Measurements from ENCODE around the gene NOS1AP. TPM values are rescaled to one million over a fixed set of nuclear protein-coding genes. Genes with fewer than 3 reads are reported as not detected.

NOS1AP gene
- total RNA-seq, 2 donors from 2014 or later, result 1.8 to 2.8 TPM

DNA sequence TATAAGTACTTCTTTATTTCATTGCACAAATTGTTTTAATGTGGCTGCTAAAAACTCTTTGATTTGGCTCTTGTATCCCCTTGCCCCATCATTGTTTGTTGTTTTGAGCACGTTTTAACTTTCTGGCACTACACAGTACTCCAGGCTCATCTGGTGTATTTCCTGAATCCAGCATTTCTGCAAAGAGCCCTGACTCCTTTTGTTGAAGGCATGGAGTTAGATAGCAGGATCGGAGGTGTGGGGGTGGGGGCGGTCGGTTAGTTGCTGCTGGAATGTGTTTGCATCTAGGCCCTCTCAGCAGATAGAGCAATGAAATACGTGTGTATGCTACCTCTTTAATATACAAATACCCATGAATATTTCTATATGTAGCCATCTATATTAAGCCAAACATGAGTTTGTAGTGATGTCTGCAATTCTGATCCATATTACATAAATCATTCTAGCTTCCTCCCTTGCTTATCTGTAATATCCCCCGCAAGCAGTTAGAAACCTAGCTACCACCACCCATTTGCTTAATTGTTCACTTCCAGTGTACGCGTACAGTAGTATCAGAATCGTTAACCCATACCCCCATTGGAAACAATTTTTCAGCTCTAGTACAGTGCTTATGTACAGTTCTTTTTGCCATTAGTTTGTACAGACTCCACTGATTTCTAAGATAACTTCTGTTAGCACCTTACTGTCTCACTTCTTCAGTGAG, 106.0 kb downstream of the NOS1AP start:
- ATAC-seq (no peak), DNase-seq (no peak)
- intact Hi-C loops (cut with DNase I), result no loop called here

DNA sequence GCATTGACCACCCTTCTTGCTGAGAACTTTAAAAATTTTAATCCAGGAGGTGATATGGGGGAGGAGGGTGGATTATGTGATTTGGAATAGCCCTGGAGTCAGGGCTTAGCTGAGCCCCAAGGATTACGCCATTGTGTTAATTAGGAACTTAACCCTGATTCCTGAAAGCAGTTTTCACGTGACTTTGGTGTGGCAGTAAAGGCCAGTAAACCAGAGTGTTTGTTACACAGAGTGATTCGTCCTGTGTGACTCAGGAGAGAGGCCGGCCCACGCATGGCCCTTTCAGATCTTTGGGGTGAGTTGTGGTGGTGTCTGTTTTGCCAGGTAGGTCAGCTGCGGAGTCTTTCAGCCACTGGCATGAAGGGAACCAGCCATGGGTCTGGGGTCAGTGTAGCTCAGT, 107.6 kb downstream of the NOS1AP start:
- no peak for ATAC-seq
- intact Hi-C loops (cut with DNase I), result no loop called here

DNA sequence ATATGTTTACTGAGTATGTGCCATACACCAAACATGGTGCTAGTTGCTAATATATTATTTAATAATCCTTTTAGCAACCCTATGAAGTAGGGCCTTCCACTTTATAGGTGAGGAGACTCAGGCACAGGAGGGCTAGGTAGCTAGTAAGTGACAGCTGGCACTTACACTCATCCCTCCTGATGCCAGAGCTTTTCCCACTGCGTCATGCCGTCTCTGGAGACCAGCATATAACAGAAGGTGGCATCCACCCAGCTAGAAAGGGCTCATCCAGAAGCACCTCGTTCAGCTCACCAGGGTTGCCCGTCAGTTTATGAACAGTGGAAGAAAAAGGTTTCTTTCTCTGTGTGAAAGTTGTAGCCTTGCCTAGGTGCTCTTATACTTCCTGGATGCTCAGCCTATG, 108.9 kb downstream of the NOS1AP start:
- intact Hi-C loops (cut with DNase I), result no loop called here
- ATAC-seq (peak in 1 of 2 donors; percentile 43), DNase-seq (no peak)

More for the DNA sequence above, 107.6 kb downstream of the NOS1AP start:
- no peak for DNase-seq

DNA sequence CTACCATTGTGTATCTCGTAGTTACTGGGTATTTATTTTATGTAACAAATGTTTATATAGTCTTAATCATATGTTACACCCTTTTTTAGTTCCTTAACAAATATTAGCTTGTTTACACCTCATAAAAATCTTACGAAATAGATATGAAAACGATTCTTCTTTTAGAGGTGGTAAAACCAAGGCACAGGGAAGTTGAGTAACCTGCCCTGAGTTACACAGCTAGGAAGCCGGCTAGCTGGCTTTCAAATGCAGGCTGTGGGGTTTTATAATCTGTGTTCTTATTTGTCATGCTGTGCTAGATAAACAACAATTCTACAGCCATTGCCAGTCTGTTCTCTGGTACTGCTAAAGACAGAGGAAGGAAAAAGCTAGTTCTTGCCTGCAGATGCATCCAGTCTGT, 109.6 kb downstream of the NOS1AP start:
- no peak for DNase-seq
- intact Hi-C loops (cut with DNase I), result no loop called here

DNA sequence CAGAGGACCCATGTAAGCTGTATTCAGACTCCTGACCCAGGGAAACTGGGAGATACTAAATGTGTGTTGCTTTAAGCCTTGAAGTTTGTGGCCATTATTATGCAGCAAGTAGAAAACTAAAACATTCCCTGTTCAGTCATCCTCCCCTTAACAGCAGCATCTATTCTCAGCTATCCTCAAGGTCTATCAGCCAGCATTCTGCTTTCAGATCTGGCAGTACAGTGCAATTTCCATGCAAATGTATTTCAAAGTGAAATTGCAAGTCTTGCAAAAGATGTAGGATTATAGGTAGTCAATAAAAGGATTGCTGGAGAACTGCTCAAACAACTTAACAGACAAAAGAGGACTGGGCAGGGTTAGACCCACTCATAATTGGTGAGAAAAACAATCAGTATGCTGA, 111.3 kb downstream of the NOS1AP start:
- ATAC-seq (no peak), DNase-seq (no peak)
- intact Hi-C loops (cut with DNase I), result no loop called here

More for the DNA sequence above, 109.6 kb downstream of the NOS1AP start:
- no peak for ATAC-seq

DNA sequence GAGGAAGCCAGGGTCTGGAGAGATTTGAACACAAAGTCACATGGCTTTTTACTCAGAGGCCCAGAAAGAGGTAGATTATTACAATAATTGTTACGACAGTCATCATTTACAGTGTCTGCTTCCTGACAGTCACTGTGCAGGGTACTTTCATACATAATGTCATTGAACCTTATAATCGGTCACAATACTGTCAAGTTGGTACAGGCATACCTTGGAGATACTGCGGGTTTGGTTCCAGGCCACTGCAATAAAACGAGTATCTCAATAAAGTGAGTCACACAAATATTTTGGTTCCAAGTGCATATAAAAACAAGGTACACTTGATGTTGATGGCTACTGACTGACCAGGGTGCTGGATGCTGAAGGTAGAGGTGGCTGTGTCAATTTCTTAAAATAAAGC, 112.6 kb downstream of the NOS1AP start:
- ATAC-seq, result no peak

DNA sequence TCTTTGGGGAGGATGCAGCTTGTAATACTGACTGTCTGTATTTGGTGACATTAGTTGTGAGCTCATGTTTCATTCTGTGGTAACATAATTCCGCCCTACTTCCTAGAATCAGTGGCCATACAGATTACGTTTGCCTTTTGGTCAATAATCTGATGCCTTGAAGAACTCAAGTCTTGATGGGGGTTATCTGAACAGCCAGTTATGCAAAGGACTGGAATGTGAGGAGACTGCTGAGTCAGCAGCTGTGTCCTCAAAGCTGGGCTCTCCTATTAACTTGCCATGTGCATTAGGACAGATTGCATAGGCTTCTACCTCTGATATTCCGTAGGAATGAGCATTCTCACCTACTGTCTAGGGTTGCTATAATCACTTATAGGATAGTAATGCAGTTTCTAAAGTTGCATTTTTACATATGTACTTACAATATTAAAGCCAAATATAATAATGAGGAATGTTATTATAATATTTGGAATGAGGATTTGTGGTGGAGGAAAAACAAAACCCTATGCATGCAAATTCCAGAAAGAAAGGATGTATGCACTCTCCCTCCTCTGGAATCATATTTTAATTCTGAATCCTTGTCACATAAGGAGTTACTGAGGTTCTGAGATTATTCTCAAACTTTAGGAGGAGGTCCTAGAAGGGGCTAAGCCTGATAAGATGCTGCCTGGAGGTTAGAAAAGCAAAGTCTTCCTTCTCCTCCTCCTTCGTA, 116.0 kb downstream of the NOS1AP start:
- no peak for DNase-seq
- intact Hi-C loops (cut with DNase I), result no loop called here
- ATAC-seq, result no peak

More for the DNA sequence above, 112.6 kb downstream of the NOS1AP start:
- intact Hi-C loops (cut with DNase I), result no loop called here
- no peak for DNase-seq

DNA sequence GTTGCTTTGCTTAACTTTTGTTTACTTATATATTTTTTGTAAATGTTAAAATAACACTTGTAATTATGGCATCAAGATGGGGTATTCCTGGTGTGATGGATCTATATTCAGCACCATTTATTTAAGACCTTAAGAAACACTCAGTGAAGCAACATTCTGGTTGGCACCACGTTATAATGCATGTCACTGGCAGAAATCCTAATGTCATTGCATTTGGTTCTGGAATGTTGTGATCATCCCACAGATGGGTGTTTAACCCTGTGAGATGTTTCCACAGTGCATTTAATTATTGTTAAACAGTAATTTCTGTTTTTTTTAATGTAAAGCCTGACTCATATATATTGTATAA, 116.5 kb downstream of the NOS1AP start:
- ATAC-seq (no peak), DNase-seq (no peak)
- intact Hi-C loops (cut with DNase I), result no loop called here

DNA sequence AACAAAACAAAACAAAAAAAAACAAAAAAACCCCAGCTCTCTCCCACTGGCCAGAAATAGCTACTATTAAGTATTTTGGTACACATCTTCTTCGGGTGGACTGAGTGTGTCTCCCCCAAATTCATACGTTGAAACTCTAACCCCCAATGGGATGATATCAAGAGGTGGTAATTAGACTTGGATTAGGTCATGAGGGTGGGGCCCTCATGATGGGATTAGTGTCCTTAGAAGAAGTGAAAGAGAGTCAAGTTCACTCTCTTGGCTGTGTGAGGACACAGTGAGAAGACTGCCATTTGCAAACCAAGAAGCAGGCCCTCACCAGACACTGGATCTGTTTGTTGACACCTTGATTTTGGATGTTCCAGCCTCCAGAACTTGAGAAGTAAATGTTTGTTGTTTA, 116.9 kb downstream of the NOS1AP start:
- intact Hi-C loops (cut with DNase I), result no loop called here
- DNase-seq (no peak), ATAC-seq (no peak)

DNA sequence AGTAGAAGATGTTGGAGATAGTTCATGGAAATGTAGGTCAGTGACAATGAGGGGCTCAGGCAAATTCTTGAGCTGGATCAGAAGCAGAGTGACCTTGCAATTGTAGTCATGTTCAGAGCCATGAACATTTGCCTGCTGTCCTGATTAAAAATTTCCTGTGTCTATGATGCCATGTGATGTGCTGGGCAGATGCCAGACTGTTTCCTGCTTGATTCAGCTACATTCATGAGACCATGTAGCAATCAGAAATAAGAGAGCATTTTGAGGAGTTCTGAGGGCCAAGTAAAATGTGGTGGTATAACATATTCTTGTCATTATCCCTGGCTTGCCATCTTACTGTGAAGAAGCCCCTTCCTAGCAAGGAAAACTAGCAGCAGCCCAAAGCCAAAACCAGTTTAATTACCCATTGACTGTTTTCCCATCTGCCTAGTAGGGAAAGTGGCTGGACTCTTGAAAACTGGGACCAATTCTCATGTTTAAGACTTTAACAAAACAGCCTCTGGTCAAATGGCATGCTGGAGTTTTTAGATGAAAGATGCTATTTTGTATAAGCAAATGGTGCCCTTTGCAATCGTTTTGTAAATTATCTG, 118.3 kb downstream of the NOS1AP start:
- intact Hi-C loops (cut with DNase I), result no loop called here
- DNase-seq, result peak; percentile 32

DNA sequence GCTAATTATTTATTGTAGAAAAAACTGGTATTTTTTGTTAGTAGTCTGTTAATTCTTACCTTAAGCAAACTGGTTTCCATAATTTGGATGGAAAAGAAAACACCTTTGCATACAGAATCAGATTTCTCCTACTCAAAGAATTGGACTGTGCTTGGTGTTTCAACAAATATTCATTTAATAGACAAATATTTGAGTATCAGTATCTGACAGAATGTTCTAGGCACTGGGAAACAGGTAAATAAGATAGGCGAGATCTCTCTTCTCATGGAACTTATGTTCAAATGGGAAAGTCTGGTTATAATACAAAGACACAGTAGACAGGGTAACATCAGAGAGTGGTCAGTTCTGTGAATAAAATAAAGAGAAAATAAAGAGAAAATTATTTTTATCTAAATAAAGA, 119.9 kb downstream of the NOS1AP start:
- DNase-seq, result no peak
- intact Hi-C loops (cut with DNase I), result no loop called here
- ATAC-seq, result no peak

More for the DNA sequence above, 118.3 kb downstream of the NOS1AP start:
- ATAC-seq, result no peak

DNA sequence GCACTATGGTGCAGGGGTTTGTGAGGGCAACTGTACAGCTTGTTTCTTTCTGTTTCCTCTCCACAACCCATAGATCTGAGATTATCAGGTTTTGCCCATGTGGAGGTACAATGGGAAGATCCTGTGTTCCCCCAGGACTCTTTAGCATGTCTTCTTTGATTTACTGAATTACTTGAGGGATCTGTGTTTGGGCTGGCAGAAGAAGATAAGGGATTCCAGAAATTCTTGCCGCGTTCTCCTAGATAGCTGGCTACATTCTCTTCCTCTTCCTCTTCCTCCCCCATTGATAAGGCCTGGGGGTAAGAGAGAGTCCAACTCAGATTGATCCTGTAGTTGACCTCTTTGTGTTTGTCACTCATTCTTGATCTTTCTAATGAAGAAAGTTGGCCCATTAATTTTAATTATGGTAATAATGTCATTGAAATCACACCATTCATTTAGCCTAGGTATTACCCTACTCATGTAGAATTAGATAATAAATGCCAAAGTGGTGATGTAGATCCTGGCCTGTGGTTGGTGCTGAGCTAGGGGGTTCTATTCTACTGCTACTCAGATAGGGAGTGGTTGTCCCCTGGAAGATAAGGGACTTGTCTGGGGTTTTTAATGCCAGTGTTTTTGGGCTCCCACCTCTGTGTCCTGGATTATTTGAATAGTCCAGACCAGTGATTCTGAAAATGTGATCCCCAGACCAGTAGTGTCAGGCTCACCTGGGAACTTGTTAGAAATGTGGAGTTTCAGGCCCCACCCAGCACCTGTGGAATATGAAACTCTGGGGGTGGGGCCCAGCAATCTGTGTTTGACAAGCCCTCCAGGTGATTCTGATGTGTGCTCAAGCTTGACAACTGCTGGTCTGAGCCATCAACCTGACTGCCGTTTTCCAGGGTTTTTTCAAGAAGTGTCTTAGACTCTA, 122.2 kb downstream of the NOS1AP start:
- intact Hi-C loops (cut with DNase I), result no loop called here
- ATAC-seq (no peak), DNase-seq (no peak)

DNA sequence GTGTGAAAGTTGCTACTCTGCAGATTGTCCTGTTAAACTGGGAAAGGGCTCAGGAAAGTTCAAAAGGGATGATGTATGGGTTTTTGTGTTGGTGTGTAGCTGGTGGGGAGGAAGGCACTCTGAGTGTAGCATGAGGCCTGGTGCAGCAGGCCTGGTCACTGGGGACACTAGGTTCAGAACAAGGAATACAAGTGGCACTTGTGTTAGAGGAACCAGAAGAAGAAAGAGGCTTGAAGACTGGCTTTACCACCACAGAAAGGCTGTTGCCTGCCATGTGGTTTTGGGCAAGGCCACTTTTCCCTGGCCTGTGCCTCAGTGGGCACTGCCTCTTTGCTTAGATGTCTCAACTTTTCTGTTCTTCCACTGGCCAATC, 122.8 kb downstream of the NOS1AP start:
- intact Hi-C loops (cut with DNase I), result no loop called here
- DNase-seq, result no peak
- no peak for ATAC-seq

DNA sequence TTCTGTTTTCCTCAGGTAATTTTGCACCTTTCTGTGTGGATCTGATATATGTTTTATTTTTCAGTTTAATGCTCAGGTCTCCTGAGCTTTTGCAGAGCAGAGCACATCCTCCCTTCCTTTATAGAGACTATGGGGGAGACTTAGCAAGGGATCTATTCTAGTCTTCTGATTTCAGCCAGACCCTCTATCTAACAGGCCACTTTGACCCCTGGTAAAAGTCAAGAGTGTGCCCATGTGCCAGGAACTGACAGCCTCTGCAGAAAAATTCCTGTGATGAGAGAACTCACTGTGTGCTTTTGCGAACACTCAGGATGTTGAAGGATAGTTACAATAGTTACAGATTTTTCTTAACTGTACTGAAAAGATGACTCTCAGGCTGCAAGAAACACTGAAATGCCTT, 123.3 kb downstream of the NOS1AP start:
- ATAC-seq (peak; percentile 60 to 75), DNase-seq (no peak)
- intact Hi-C loops (cut with DNase I), result no loop called here

DNA sequence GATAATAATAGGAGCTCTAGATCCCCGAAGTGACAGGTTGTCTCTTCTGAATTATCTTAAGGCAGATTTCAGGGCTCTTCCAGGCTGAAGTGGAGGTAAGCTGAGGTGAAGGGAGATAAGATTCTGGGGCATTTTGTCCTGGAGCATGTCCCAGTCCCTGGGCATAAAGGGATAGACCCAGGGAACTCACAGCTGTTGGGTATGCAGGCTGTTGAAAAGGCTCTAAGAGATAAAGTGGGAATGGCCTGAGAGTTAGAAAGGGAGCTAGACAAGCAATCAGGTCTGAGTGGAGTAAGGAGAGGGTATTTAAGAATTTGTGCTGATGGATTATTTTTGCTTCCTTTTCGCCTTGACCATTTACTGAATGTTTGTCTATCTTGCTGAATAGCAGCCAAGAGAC, 123.7 kb downstream of the NOS1AP start:
- no peak for DNase-seq
- intact Hi-C loops (cut with DNase I), result no loop called here
- ATAC-seq, result peak; percentile 55 to 60

DNA sequence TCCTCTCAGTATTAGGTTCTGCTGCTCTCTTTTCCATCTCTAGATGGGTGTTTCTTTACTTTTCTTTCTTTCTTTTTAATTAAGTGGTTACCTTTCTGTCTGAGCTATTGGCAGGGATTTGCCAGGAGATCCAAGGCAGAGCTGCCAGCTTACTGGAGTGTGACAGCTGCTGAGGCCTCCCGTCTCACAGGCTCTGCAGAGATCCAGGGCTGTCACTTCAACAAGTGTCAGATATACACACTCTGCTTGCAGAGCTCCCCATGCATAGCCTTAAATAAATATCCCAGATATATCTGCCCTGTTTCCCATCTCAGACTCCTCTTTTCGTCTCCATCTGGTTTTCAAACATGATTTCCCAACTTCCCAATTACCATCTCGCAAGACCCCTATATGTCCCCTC, 124.3 kb downstream of the NOS1AP start:
- DNase-seq (peak; percentile 30), ATAC-seq (peak; percentile 77 to 82)

DNA sequence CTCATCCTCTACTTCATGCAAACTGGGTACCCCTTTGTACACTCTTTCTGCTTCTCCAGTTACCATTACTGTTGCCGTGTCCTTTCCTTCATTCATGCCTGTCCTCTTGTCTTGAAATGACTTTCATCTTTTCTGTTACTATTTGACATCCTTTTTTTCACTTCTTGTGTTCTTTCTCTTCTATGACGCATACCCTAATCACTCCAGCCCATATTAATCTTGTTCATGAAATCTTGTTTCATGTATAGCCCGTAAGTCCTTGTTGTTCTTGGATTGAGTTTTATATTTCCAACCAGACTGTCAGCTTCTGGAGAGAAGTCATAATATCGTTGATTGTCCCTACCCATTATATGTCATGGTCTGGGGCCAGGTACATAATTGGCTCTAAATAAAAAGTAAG, 126.1 kb downstream of the NOS1AP start:
- ATAC-seq (no peak), DNase-seq (no peak)
- intact Hi-C loops (cut with DNase I), result no loop called here

More for the DNA sequence above, 124.3 kb downstream of the NOS1AP start:
- intact Hi-C loops (cut with DNase I), result no loop called here

DNA sequence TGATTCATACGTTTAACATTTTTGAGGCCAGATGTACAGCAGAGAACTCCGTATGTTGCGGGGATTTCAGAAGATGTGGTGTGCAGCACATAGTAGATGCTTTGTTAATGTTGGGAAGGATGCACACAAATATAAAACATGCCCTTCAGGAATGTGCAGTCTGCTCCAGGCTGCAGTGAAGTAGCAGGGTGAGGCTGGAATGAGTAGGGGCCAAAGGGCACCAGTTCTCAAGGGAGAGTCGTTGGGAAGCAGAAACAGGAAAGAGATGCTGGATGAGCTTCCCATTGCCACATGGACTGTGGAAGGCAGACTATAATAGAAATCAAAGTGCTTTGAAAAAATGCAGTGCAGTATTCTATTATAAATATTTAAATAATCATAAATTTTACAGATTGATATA, 126.9 kb downstream of the NOS1AP start:
- no peak for DNase-seq
- intact Hi-C loops (cut with DNase I), result no loop called here
- no peak for ATAC-seq

DNA sequence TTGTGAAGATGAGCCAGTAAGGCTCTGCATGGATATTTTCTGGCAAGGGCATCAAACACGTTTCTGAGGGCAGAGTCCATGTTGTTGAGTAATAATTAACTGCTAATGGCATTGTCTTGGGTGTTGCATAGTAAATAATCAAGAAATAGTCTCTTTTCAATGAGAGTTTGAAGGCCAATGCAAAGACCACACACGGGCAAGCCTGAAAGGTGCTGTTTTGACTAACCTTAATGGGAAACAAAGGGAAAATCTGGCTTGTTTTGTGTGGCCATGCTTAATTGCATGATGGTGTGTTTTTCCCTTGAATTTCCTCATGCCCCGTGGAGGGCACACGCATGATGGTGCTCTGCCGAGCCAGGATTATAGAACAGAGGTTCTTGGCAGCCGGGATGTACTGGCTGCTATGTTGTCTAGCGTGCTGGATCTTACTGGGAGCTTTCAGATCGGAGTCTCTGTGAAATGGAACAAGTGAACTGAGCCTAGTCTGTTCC, 127.6 kb downstream of the NOS1AP start:
- DNase-seq, result no peak
- intact Hi-C loops (cut with DNase I), result no loop called here
- ATAC-seq, result no peak
